ENCODE measurements around the gene C3orf49.

C3orf49 gene

DNA sequence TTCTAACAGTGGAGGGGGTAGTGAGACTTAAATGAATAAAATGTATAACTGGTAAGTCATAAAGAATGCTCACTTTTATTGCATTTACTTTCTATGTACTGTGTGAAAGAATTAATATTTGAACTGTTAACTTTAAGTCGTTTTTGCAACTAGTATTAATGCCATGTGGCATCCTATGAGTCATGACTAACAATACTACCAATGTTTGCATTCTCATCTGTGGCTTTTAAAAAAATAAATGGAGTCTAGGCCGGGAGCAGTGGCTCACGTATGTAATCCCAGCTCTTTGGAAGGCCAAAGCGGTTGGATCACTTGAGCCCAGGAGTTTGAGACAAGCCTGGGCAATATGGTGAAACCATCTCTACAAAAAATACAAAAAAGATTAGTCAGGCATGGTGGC lies 5.2 kb downstream of the C3orf49 start:
- DNase-seq (no peak), ATAC-seq (no peak)
- Mint-ChIP-seq H3K4me3 (no peak overlapping the region), H3K36me3 (ENCODE audit: low read depth) (peaks cover 8% of the 10 kb centered on the region), H3K4me1 (no peaks in the 10 kb centered on the region), H3K27ac (no peak overlapping the region), H3K27me3 (no peaks in the 10 kb centered on the region), H3K9me3 (no peaks in the 10 kb centered on the region)

DNA sequence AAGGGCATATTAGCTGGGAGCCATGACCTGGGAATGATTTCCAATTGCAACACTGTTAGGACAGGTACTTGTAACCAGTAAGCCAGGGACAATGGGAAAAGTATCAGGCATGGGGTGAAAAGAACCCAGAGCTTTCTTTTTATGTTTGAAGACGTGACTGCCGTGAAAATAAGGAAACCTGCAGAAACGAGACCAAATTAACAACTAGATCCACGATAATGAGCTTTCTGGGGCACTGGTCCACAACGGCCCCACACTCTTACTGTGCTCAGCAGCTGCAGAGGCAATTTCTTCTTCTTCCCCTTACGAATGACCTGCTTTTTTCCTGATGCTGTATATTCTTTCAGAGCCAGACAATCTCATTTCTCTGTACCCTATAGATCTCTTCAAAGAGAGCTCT lies 11.4 kb downstream of the C3orf49 start:
- no peaks in the 10 kb centered on the region for H3K4me1 Mint-ChIP-seq
- H3K27me3 Mint-ChIP-seq, result no peaks in the 10 kb centered on the region
- no peak for DNase-seq
- H3K4me3 Mint-ChIP-seq, result no peak overlapping the region
- no peak for ATAC-seq
- H3K27ac Mint-ChIP-seq, result no peak overlapping the region
- peaks cover 38% of the 10 kb centered on the region for H3K36me3 Mint-ChIP-seq (ENCODE audit: low read depth)
- H3K9me3 Mint-ChIP-seq, result no peaks in the 10 kb centered on the region

DNA sequence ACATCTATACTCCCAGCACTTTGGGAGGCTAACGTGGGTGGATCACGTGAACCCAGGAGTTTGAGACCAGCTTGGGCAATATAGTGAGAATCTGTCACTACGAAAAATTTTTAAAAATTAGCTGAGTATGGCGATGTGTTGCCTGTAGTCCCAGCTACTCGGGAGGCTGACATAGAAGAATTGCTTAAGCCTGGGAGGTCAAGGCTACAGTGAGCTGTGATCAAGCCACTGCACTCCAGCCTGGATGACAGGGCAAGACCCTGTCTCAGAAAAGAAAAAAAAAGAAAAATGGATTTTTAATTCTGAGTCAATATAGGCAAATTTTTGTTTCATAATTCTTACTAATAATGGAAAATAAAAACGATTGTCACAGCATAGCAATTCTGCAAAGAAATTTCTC lies 13.3 kb downstream of the C3orf49 start:
- Mint-ChIP-seq H3K4me1 (no peaks in the 10 kb centered on the region), H3K4me3 (no peak overlapping the region), H3K36me3 (ENCODE audit: low read depth) (peaks cover 40% of the 10 kb centered on the region), H3K9me3 (no peaks in the 10 kb centered on the region), H3K27me3 (no peaks in the 10 kb centered on the region), H3K27ac (no peak overlapping the region)
- no peak for ATAC-seq
- DNase-seq, result no peak

DNA sequence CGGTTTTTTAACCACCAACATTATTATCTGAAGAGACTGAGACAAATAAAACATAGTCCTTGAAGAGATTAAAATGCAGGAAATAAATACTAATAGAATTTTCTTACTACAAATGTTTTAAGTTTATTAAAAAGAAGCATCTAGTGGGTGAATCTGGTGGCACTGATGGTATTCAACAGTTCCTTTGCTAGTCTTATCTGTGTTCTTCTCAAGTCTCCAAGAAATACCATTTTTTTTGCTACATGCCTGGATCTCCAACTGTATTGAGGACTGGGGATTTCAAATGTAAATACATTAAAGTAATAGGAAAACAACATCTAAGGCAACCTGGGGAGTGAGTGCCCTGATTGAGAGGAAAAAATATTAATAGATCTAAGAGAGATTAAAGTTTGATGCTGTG lies 22.6 kb downstream of the C3orf49 start:
- H3K9me3 Mint-ChIP-seq, result peaks cover 3% of the 10 kb centered on the region
- no peak overlapping the region for H3K4me3 Mint-ChIP-seq
- no peak for ATAC-seq
- H3K27ac Mint-ChIP-seq, result no peak overlapping the region
- H3K27me3 Mint-ChIP-seq, result no peaks in the 10 kb centered on the region
- DNase-seq, result no peak
- H3K4me1 Mint-ChIP-seq, result no peaks in the 10 kb centered on the region
- peaks cover 26% of the 10 kb centered on the region for H3K36me3 Mint-ChIP-seq (ENCODE audit: low read depth)

DNA sequence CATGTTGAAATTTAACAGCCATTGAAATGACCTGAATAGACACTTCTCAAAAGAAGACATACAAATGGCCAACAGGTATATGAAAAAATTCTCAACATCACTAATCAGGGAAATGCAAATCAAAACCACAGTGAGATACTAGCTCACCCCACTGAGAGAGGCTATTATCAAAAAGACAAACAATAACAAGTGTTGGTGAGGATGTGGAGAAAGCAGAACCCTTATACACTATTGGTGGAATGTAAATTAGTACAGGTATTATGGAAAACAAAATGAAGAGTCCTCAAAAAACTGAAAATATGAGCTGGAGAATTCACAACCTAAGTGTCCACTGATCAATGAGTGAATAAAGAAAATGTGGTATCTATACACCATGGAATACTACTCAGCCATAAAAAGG lies 23.0 kb downstream of the C3orf49 start:
- H3K4me1 Mint-ChIP-seq, result peaks cover 1% of the 10 kb centered on the region
- H3K27ac Mint-ChIP-seq, result no peak overlapping the region
- H3K36me3 Mint-ChIP-seq (ENCODE audit: low read depth), result peaks cover 24% of the 10 kb centered on the region
- no peaks in the 10 kb centered on the region for H3K27me3 Mint-ChIP-seq
- ATAC-seq, result no peak
- no peak for DNase-seq
- peaks cover 3% of the 10 kb centered on the region for H3K9me3 Mint-ChIP-seq
- no peak overlapping the region for H3K4me3 Mint-ChIP-seq

DNA sequence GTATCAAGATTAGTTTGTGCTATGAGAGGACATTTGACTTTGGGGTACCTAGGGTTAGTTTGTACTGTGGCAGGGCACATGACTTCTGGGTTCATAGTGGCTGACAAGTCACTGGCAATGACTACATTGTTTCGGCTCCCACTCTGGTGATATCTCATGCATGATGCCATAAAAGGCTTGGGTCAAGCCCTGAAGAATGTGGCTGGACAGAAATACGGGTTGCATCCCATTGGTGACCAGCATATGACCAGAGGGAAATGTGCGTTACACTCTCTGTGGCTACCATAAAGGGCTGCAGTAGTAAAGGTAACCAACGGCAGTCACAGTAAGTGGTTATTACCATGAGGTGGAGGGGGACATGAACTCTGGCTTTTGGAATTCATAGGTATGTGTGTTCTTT lies 26.1 kb downstream of the C3orf49 start:
- Mint-ChIP-seq H3K9me3 (peaks cover 3% of the 10 kb centered on the region), H3K4me3 (no peak overlapping the region), H3K27me3 (no peaks in the 10 kb centered on the region), H3K36me3 (ENCODE audit: low read depth) (peaks cover 21% of the 10 kb centered on the region), H3K27ac (no peak overlapping the region), H3K4me1 (peaks cover 3% of the 10 kb centered on the region)
- ATAC-seq (no peak), DNase-seq (no peak)

DNA sequence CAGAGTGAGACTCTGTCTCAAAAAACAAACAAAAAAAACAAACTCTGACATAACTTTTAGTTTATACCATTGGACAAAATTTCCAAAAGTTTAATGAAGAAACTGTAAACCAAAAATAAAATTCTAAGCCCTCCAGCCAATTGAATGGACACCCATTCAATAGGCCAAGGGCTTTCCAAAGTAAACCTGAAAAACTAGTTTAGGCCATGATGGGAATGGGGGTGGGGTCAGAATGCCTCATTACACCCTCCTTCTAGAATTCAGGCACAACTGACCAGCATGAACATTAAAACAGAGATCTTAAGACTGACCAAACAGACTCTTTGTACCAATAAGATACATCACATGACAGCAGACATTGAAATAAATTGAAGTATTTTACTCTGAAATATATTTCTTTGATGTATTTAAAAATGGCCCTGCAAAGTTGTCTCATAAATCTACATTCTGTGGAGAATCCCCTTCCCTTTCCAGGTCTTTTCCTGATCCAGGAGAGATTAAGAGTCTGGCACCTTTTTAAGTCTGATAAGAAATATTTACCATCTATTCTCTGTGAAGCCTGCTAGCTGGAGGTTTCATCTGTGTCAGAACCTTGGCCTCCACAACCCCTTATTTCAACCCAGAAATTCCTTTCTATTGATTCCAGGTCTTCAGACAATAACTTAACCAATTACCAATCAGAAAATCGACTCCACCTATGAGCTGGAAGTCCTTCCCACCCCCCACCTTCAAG lies 28.8 kb downstream of the C3orf49 start:
- peaks cover 13% of the 10 kb centered on the region for H3K36me3 Mint-ChIP-seq (ENCODE audit: low read depth)

DNA sequence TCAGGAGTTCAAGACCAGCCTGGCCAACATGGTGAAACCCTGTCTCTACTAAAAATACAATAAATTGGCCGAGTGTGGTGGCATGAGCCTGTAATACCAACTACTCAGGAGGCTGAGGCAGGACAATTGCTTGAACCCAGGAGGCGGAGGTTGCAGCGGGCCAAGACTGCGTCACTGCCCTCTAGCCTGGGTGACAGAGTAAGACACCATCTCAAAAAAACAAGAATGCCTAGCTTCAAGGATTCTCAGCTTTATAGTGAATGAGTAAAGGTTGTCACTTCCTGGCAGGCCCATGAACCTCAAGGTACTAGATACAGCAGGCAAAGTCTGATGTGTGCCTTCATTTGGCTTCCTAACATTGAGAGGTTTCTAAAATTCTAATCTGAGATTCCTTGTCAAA lies 30.1 kb downstream of the C3orf49 start:
- ATAC-seq (no peak), DNase-seq (no peak)
- peaks cover 7% of the 10 kb centered on the region for H3K36me3 Mint-ChIP-seq (ENCODE audit: low read depth)
- no peak overlapping the region for H3K4me3 Mint-ChIP-seq
- H3K4me1 Mint-ChIP-seq, result peaks cover 3% of the 10 kb centered on the region
- H3K9me3 Mint-ChIP-seq, result no peaks in the 10 kb centered on the region
- H3K27ac Mint-ChIP-seq, result no peak overlapping the region
- H3K27me3 Mint-ChIP-seq, result no peaks in the 10 kb centered on the region

More for the DNA sequence above, 28.8 kb downstream of the C3orf49 start:
- Mint-ChIP-seq H3K4me3 (no peak overlapping the region), H3K27ac (no peak overlapping the region), H3K9me3 (peaks cover 3% of the 10 kb centered on the region), H3K27me3 (no peaks in the 10 kb centered on the region), H3K4me1 (peaks cover 3% of the 10 kb centered on the region)
- DNase-seq (no peak), ATAC-seq (no peak)

DNA sequence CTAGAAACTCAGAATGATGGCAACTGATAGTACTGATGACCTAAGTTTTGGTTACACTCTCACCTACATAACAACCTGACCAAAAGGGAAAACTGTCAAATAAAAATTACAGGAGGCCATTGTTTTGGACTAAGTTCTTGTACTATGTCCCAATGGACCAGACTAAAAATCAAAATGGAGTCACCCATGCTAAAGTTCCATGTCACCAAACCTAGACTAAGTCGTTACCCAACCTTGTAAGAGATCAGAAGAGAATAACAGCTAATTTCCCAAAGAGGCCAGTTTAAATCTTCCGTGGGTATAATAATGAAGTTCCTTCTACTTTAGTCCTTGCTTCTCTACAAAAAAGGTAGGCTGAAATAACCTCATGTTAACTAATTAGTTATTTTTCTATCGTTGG lies 32.2 kb downstream of the C3orf49 start:
- H3K27ac Mint-ChIP-seq, result no peak overlapping the region
- DNase-seq (no peak), ATAC-seq (no peak)
- no peaks in the 10 kb centered on the region for H3K9me3 Mint-ChIP-seq
- no peaks in the 10 kb centered on the region for H3K27me3 Mint-ChIP-seq
- no peak overlapping the region for H3K4me3 Mint-ChIP-seq
- peaks cover 14% of the 10 kb centered on the region for H3K4me1 Mint-ChIP-seq
- peaks cover 8% of the 10 kb centered on the region for H3K36me3 Mint-ChIP-seq (ENCODE audit: low read depth)

DNA sequence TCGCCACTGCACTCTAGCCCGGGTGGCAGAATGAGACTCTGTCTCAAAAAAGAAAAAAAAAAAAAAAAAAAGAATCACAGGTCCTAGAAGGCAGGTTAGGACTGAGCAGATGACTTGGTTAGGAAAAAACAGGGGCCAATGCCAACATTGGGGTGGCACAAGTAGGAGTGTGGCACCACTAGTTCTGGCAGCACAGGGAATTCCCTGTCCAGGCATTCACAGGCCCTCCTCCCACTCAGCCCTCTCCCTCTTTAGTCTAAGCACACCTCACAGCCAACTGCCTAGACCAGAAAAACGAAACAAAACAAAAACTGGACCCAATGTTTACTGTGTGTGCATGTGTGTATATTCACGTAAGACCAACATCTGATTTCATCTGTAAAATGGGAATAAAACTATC lies 34.0 kb downstream of the C3orf49 start:
- DNase-seq, result no peak
- no peak for ATAC-seq
- Mint-ChIP-seq H3K4me3 (no peak overlapping the region), H3K36me3 (ENCODE audit: low read depth) (peaks cover 13% of the 10 kb centered on the region), H3K4me1 (peaks cover 18% of the 10 kb centered on the region), H3K27me3 (no peaks in the 10 kb centered on the region), H3K27ac (no peak overlapping the region), H3K9me3 (no peaks in the 10 kb centered on the region)

DNA sequence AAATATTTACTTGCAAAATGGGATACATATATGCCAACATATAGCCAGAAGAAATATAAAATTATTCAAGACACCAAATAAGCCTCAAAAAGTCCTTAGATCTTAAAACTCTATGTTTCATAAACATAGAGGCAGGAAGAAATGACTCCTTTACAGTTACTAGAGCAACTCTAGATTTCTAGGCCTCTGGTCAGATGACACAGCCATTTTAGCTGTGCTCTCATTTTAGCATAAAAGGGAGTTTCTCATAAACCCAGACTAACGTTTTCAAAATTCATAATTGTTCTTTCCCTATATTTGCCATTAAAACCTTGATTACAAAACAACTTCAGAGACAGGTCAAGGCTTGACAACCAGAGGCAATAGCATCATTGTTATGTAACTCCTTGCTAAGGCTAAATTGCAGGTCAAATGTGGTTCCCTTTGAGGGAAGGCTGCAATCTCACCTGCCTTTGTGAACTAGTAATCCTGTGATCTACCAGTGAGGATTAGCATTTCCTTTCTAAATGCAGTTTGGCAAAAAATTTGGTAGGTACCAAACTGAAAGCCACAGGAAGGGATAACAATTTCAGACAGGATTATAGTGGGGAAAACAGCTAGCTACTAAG lies 36.3 kb downstream of the C3orf49 start:
- H3K27me3 Mint-ChIP-seq, result no peaks in the 10 kb centered on the region
- peak overlapping the region; percentile 44 for H3K27ac Mint-ChIP-seq
- no peaks in the 10 kb centered on the region for H3K9me3 Mint-ChIP-seq
- H3K4me3 Mint-ChIP-seq, result no peak overlapping the region
- no peak for ATAC-seq
- H3K4me1 Mint-ChIP-seq, result peaks cover 29% of the 10 kb centered on the region
- DNase-seq, result no peak
- H3K36me3 Mint-ChIP-seq (ENCODE audit: low read depth), result peaks cover 11% of the 10 kb centered on the region

DNA sequence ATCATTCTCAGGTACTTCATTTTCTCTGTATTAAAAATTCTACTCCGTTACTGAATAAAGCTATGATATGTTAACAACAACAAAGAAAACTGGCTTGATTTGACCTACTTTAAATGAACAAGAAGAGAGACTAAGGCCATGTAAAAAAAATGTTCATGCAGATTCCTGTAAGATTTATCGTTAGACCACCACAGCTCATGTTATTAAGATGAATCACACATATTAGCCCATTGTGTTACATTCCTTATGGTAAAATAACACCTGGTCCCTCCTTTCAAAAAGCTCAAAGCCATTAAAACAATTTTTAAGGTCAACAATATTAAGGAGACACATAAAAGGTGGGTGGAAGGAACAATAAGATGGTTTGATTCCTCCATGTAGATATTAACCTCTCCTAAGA lies 38.2 kb downstream of the C3orf49 start:
- Mint-ChIP-seq H3K4me1 (peaks cover 45% of the 10 kb centered on the region), H3K4me3 (no peak overlapping the region), H3K27ac (no peak overlapping the region), H3K27me3 (no peaks in the 10 kb centered on the region), H3K36me3 (ENCODE audit: low read depth) (peaks cover 6% of the 10 kb centered on the region), H3K9me3 (no peaks in the 10 kb centered on the region)
- no peak for ATAC-seq
- DNase-seq, result no peak

DNA sequence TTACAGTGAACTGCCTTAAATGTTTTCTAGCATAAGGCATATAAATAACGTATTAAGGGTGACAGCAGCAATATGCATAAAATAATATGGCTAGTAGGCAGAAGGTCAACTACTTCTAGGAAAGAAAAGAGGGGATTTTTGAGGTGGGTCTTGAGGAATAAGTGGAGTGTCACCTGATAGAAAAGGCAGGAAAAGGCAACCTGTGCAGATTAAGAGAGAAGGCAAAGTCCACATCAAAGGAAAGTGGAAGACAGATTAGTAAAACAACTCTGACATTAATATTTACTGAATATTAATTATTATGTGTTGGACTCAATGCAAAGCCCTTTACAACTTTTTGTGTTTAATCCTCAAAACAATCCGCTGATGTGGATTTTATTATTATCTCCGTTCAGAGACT lies 41.7 kb downstream of the C3orf49 start:
- no peaks in the 10 kb centered on the region for H3K27me3 Mint-ChIP-seq
- H3K4me1 Mint-ChIP-seq, result peaks cover 56% of the 10 kb centered on the region
- H3K36me3 Mint-ChIP-seq (ENCODE audit: low read depth), result peaks cover 17% of the 10 kb centered on the region
- H3K4me3 Mint-ChIP-seq, result no peak overlapping the region
- DNase-seq (no peak), ATAC-seq (no peak)
- H3K27ac Mint-ChIP-seq, result no peak overlapping the region
- H3K9me3 Mint-ChIP-seq, result no peaks in the 10 kb centered on the region

DNA sequence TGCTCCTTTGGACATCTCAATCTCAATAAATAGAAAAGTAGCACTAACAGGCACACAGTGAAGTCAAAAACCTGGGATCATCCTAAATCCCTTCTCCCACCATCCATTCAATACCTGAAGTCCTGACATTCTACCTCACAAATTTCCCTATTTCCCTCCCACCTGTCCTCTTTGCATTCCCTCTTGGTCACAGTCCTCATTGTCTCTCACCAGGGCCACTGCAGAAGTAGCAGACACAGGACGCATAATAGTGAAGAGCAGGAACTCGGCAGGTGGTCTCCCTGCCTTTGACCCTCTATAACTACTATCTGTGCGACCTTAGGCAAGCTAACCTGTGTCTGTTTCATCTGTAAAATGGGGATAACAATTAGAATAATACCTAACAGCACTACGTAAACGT lies 42.2 kb downstream of the C3orf49 start:
- Mint-ChIP-seq H3K27ac (no peak overlapping the region), H3K4me3 (no peak overlapping the region), H3K27me3 (no peaks in the 10 kb centered on the region), H3K36me3 (ENCODE audit: low read depth) (peaks cover 19% of the 10 kb centered on the region), H3K9me3 (no peaks in the 10 kb centered on the region), H3K4me1 (peaks cover 54% of the 10 kb centered on the region)
- ATAC-seq (no peak), DNase-seq (no peak)

DNA sequence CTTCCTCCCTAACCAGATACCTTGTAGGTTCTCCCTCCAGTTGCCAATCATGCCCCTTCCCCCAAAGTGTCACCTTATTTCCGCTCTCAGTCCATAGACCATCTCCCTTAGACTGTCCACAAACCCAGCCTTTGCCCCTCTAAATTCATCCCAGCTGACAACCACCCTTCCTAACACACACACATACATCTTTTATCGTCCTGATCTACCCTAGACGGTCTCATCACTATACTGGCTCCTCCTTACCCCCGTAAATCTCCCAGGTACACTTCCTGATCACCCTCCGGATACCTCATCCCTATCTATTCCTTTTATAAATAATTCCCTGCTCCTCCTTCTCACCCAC lies 43.7 kb downstream of the C3orf49 start:
- Mint-ChIP-seq H3K27me3 (no peaks in the 10 kb centered on the region), H3K4me1 (peaks cover 53% of the 10 kb centered on the region), H3K27ac (peak overlapping the region; percentile 82), H3K4me3 (peak overlapping the region; percentile 86), H3K36me3 (ENCODE audit: low read depth) (peaks cover 22% of the 10 kb centered on the region), H3K9me3 (no peaks in the 10 kb centered on the region)
- ATAC-seq (no peak), DNase-seq (no peak)
